Activated T-helper 17 cell treated with anti-CD3 and anti-CD28 coated beads, Interleukin-2, amount 50 U/mL, for 72 hours (primary cell): ENCODE results near the gene KLC1. TPM values are rescaled to one million over a fixed set of nuclear protein-coding genes. Genes with fewer than 3 reads are reported as not detected.

Experiments used
- ATAC-seq: fragments of 150-1000 bp; cut with Tn5 transposase; replicated peaks from 2 replicates; pipeline ENCODE4 v1.10.0; 2021; ENCODE audit warnings: mild to moderate bottlenecking, moderate library complexity
- H3K27ac Mint-ChIP-seq: one replicate; pipeline ENCODE4 v1.8.0; 2022; ENCODE audit warnings: mixed read lengths
- H3K27me3 Mint-ChIP-seq: one replicate; pipeline ENCODE4 v1.8.0; 2022; ENCODE audit warnings: mixed read lengths
- H3K36me3 Mint-ChIP-seq: one replicate; pipeline ENCODE4 v1.8.0; 2022; ENCODE audit warnings: low read depth, mild to moderate bottlenecking, mixed read lengths
- H3K4me1 Mint-ChIP-seq: one replicate; pipeline ENCODE4 v1.8.0; 2022; ENCODE audit warnings: mixed read lengths
- H3K4me3 Mint-ChIP-seq: one replicate; pipeline ENCODE4 v1.8.0; 2022; ENCODE audit warnings: mild to moderate bottlenecking, mixed read lengths
- H3K9me3 Mint-ChIP-seq: one replicate; pipeline ENCODE4 v1.8.0; 2022; ENCODE audit warnings: mixed read lengths
- total RNA-seq, 2 donors: library from RNA; stranded (reverse); gene quantifications; one replicate each; pipeline ENCODE4 v1.2.3, GENCODE V29; 2022

Gene KLC1
- total RNA-seq, 2 donors from 2014 or later = 135 to 137 TPM

- no peak overlapping the region for H3K4me3 Mint-ChIP-seq
- H3K36me3 Mint-ChIP-seq = peaks cover 92% of the 10 kb centered on the region
- ATAC-seq = no peak
- H3K9me3 Mint-ChIP-seq = no peaks in the 10 kb centered on the region
- no peak overlapping the region for H3K27ac Mint-ChIP-seq
- no peaks in the 10 kb centered on the region for H3K27me3 Mint-ChIP-seq
- no peaks in the 10 kb centered on the region for H3K4me1 Mint-ChIP-seq
Observed at GRCh38 chr14:103662029-103662428, 33.0 kb downstream of the KLC1 start.

GRCh38 chr14:103662591-103662990 is 33.6 kb downstream of the KLC1 start:
- Mint-ChIP-seq H3K27me3 (no peaks in the 10 kb centered on the region), H3K4me1 (no peaks in the 10 kb centered on the region), H3K27ac (no peak overlapping the region), H3K9me3 (no peaks in the 10 kb centered on the region), H3K4me3 (no peak overlapping the region), H3K36me3 (peaks cover 92% of the 10 kb centered on the region)
- ATAC-seq = no peak

- H3K27ac Mint-ChIP-seq = no peak overlapping the region
- no peak overlapping the region for H3K4me3 Mint-ChIP-seq
- H3K27me3 Mint-ChIP-seq = no peaks in the 10 kb centered on the region
- H3K4me1 Mint-ChIP-seq = no peaks in the 10 kb centered on the region
- no peak for ATAC-seq
- H3K36me3 Mint-ChIP-seq = peaks cover 91% of the 10 kb centered on the region
- H3K9me3 Mint-ChIP-seq = no peaks in the 10 kb centered on the region
Observed at GRCh38 chr14:103663506-103663905, 34.5 kb downstream of the KLC1 start.

- H3K27ac Mint-ChIP-seq = no peak overlapping the region
- peaks cover 93% of the 10 kb centered on the region for H3K36me3 Mint-ChIP-seq
- H3K9me3 Mint-ChIP-seq = no peaks in the 10 kb centered on the region
- no peaks in the 10 kb centered on the region for H3K4me1 Mint-ChIP-seq
- no peaks in the 10 kb centered on the region for H3K27me3 Mint-ChIP-seq
- no peak overlapping the region for H3K4me3 Mint-ChIP-seq
- ATAC-seq = peak; percentile 62
Observed at GRCh38 chr14:103667671-103668070, 38.7 kb downstream of the KLC1 start.

GRCh38 chr14:103668117-103668516 is 39.1 kb downstream of the KLC1 start:
- no peak overlapping the region for H3K4me3 Mint-ChIP-seq
- H3K36me3 Mint-ChIP-seq = peaks cover 95% of the 10 kb centered on the region
- H3K27me3 Mint-ChIP-seq = no peaks in the 10 kb centered on the region
- no peak overlapping the region for H3K27ac Mint-ChIP-seq
- H3K4me1 Mint-ChIP-seq = no peaks in the 10 kb centered on the region
- no peaks in the 10 kb centered on the region for H3K9me3 Mint-ChIP-seq
- ATAC-seq = no peak

GRCh38 chr14:103669370-103669769 is 40.4 kb downstream of the KLC1 start:
- Mint-ChIP-seq H3K4me3 (no peak overlapping the region), H3K4me1 (no peaks in the 10 kb centered on the region), H3K9me3 (no peaks in the 10 kb centered on the region), H3K27ac (no peak overlapping the region), H3K36me3 (peaks cover 94% of the 10 kb centered on the region), H3K27me3 (no peaks in the 10 kb centered on the region)
- no peak for ATAC-seq

- H3K4me3 Mint-ChIP-seq = no peak overlapping the region
- ATAC-seq = no peak
- no peaks in the 10 kb centered on the region for H3K4me1 Mint-ChIP-seq
- no peaks in the 10 kb centered on the region for H3K9me3 Mint-ChIP-seq
- H3K36me3 Mint-ChIP-seq = peaks cover 94% of the 10 kb centered on the region
- H3K27me3 Mint-ChIP-seq = no peaks in the 10 kb centered on the region
- H3K27ac Mint-ChIP-seq = no peak overlapping the region
Observed at GRCh38 chr14:103671911-103672310, 42.9 kb downstream of the KLC1 start.

GRCh38 chr14:103675957-103676356 is 46.9 kb downstream of the KLC1 start:
- ATAC-seq = no peak
- Mint-ChIP-seq H3K4me1 (no peaks in the 10 kb centered on the region), H3K36me3 (peaks cover 99% of the 10 kb centered on the region), H3K27me3 (no peaks in the 10 kb centered on the region), H3K9me3 (no peaks in the 10 kb centered on the region), H3K4me3 (no peak overlapping the region), H3K27ac (no peak overlapping the region)

- Mint-ChIP-seq H3K27ac (peak overlapping the region; percentile 58), H3K27me3 (no peaks in the 10 kb centered on the region), H3K4me3 (no peak overlapping the region), H3K9me3 (no peaks in the 10 kb centered on the region), H3K4me1 (no peaks in the 10 kb centered on the region), H3K36me3 (peaks cover 99% of the 10 kb centered on the region)
- no peak for ATAC-seq
Observed at GRCh38 chr14:103676881-103677675, 48.1 kb downstream of the KLC1 start.

- Mint-ChIP-seq H3K4me1 (no peaks in the 10 kb centered on the region), H3K36me3 (peaks cover 99% of the 10 kb centered on the region), H3K9me3 (no peaks in the 10 kb centered on the region), H3K27ac (peak overlapping the region; percentile 52), H3K27me3 (no peaks in the 10 kb centered on the region), H3K4me3 (no peak overlapping the region)
- peak; percentile 66 for ATAC-seq
Observed at GRCh38 chr14:103679351-103679750, 50.3 kb downstream of the KLC1 start.

GRCh38 chr14:103680491-103681231 is 51.6 kb downstream of the KLC1 start:
- no peak for ATAC-seq
- Mint-ChIP-seq H3K9me3 (no peaks in the 10 kb centered on the region), H3K4me3 (no peak overlapping the region), H3K4me1 (no peaks in the 10 kb centered on the region), H3K27me3 (no peaks in the 10 kb centered on the region), H3K27ac (no peak overlapping the region), H3K36me3 (peaks cover 99% of the 10 kb centered on the region)

GRCh38 chr14:103683139-103683538 is 54.1 kb downstream of the KLC1 start:
- no peaks in the 10 kb centered on the region for H3K9me3 Mint-ChIP-seq
- H3K36me3 Mint-ChIP-seq = peaks cover 98% of the 10 kb centered on the region
- no peaks in the 10 kb centered on the region for H3K4me1 Mint-ChIP-seq
- H3K4me3 Mint-ChIP-seq = no peak overlapping the region
- no peaks in the 10 kb centered on the region for H3K27me3 Mint-ChIP-seq
- H3K27ac Mint-ChIP-seq = no peak overlapping the region
- ATAC-seq = no peak

GRCh38 chr14:103684471-103684870 is 55.5 kb downstream of the KLC1 start:
- ATAC-seq = no peak
- Mint-ChIP-seq H3K36me3 (peaks cover 95% of the 10 kb centered on the region), H3K4me3 (no peak overlapping the region), H3K4me1 (no peaks in the 10 kb centered on the region), H3K27ac (no peak overlapping the region), H3K27me3 (no peaks in the 10 kb centered on the region), H3K9me3 (no peaks in the 10 kb centered on the region)

GRCh38 chr14:103684871-103685270 is 55.9 kb downstream of the KLC1 start:
- no peak for ATAC-seq
- no peak overlapping the region for H3K4me3 Mint-ChIP-seq
- H3K36me3 Mint-ChIP-seq = peaks cover 95% of the 10 kb centered on the region
- no peaks in the 10 kb centered on the region for H3K27me3 Mint-ChIP-seq
- H3K9me3 Mint-ChIP-seq = no peaks in the 10 kb centered on the region
- H3K27ac Mint-ChIP-seq = no peak overlapping the region
- no peaks in the 10 kb centered on the region for H3K4me1 Mint-ChIP-seq
